ENCODE data around the gene MYRFL.
"Not testable (repeated sequence)": the region's sequence is repeated elsewhere in the genome, so short reads cannot be mapped to it uniquely, and the experiment has no call there.

Gene MYRFL

DNA sequence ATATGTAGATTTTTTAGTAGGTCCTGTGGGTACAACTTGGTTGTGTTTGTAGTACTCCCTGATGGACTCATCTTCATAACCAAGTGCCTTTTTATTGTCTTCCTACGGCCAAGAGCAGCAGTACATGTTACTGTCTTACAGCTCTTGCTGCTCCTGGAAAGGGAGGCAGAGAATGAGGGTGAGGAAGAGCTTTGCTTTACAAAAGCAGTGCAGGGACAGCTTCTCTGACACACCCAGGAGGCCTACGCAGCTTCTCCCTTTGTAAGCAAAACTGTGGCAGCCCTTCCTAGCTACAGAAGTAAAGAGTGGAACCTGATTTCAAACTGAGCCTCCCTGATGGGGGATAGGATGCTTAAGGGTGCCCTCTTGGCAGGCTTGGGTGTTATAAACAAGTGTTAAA is 18.6 kb downstream of the MYRFL start:
- no peak for DNase-seq (ENCODE audit: low read depth in 2 of 2)

DNA sequence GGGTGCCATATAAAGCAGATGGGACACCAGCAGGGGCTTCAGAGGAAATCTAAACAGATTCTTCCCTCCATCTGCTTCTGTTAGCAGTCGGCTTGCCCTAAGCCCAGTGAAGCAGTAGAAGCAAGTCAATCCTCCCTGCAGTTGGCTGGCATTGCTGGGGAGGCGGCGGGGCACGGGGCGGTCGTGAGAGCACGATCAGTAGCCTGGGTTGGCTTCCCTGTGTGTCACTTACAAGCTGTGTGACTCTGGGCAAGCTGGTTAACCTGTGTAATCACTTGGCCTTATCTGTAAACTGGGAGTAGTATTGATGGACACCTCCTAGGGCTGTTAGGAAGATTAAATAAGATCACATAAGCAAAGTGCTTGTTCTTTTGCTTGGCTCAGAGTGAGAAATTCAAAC is 19.4 kb downstream of the MYRFL start:
- no peak for DNase-seq (ENCODE audit: low read depth in 2 of 2)

DNA sequence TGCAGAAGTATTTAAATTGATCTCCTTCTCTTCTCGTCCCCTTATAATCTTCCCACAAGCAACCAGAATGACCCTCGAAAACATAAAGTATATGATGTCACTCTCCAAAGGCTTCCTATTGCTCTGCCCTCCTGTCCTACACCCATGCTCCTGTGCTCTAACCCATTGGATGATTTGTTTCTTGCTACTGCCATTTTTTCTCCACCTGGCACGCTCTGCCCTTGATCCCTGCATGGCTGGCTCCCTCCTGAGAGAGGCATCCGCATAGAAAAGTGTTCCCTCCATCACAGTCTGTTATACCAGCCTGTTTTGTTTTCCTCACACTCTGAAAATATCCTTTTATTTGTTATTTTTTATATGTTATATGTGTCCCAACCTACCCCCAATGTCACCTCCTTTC is 19.8 kb downstream of the MYRFL start:
- DNase-seq (ENCODE audit: low read depth in 2 of 2) = no peak

DNA sequence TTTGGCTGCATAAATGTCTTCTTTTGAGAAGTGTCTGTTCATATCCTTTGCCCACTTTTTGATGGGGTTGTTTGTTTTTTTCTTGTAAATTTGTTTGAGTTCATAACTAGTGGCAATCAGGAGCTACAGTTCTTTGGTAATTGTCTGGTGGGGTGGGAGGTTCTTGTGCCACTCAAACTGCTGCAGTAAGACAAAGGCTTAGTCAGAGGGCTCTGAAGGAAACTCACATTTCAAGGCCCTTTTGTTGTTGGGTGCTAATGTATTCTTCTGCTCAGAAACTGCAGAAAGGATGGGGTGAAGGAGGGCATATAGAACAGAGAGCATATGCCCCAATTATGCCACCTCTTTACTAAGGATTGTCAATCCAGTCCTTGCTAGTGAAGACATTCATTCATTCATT is 21.9 kb downstream of the MYRFL start:
- DNase-seq (ENCODE audit: low read depth in 2 of 2) = no peak

DNA sequence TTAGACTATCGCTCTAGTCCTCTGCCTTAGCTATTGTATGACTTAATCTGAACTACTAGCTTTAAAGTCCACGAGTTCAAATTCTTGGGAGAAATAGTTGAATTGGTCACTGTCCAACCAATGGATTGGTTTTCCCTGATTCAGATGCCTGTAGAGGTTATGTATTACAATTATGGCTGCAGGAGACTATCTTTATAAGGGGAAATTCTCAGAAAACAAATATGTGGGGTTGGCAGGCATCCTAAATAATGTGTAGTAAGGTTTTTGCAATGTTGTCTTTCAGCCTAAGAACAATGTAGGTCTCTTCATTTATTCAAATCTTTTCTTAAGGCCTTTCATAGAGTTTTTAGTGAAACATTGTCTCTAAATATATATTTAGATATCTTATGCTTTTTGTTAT is 26.9 kb downstream of the MYRFL start:
- DNase-seq (ENCODE audit: low read depth in 2 of 2) = no peak

DNA sequence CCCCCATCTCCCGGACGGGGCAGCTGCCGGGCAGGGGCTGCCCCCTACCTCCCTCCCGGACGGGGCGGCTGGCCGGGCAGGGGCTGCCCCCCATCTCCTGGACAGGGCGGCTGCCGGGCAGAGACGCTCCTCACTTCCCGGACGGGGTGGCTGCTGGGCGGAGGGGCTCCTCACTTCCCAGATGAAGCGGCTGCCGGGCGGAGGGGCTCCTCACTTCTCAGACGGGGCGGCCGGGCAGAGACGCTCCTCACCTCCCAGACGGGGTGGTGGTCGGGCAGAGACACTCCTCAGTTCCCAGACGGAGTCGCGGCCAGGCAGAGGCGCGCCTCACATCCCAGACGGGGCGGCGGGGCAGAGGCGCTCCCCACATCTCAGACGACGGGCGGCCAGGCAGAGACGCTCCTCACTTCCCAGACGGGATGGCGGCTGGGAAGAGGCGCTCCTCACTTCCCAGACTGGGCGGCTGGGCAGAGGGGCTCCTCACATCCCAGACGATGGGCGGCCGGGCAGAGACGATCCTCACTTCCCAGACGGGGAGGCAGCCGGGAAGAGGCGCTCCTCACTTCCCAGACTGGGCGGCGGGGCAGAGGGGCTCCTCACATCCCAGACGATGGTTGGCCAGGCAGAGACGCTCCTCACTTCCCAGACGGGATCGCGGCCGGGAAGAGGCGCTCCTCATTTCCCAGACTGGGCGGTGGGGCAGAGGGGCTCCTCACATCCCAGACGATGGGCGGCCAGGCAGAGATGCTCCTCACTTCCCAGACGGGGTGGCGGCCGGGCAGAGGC is 28.3 kb downstream of the MYRFL start:
- DNase-seq (ENCODE audit: low read depth in 2 of 2) = not testable (repeated sequence)

DNA sequence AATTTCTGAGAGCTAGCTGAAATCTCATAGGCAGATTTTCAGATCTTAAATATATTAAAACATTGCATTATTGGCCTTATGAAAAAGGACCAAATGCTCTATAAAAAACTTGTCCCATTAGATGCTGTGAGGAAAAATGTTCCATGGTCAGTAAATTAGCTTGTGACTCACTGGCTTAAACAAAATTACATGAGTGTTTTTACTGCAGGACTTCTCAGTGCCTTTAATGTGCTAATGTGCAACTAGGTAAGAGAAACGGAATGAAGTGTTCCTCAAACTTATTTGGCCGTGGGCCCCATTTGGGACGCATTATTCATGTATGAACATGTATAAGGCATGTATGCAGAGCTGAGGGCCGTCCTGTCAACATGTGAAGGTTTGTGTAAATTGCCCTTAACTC is 41.7 kb downstream of the MYRFL start:
- DNase-seq (ENCODE audit: low read depth in 2 of 2) = no peak

DNA sequence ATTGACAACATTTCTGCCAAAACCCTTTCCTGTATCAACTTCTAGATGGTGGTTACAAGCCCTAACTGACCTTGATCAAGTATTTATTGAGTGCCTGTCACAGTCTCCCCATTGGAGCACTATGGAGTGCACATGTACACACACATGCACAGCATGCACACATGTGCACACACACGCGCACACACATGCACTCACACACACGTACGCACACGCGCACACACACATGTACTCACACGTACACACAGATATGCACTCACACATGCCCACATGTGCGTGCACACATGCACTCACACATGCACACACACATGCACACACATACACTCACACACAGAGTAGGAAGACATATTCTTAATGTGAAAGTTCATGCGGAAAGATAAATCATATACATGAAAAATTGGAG is 43.7 kb downstream of the MYRFL start:
- no peak for DNase-seq (ENCODE audit: low read depth in 2 of 2)

DNA sequence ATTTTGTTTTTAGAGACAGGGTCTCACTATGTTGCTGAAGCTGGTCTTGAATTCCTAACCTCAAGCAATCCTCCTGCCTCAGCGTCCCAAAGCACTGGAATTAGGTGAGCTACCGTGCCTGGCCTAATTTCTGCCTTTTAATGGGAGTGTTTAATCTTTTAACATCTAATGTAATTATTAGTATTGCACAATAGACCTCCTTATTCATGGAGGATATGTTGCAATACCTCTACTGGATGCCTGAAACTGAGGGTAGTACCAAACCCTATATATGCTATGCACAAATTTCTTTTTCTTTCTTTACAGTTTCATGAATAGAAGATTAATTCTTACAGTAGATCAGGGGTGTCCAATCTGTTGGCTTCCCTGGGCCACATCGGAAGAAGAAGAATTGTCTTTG is 47.8 kb downstream of the MYRFL start:
- no peak for DNase-seq (ENCODE audit: low read depth in 2 of 2)

DNA sequence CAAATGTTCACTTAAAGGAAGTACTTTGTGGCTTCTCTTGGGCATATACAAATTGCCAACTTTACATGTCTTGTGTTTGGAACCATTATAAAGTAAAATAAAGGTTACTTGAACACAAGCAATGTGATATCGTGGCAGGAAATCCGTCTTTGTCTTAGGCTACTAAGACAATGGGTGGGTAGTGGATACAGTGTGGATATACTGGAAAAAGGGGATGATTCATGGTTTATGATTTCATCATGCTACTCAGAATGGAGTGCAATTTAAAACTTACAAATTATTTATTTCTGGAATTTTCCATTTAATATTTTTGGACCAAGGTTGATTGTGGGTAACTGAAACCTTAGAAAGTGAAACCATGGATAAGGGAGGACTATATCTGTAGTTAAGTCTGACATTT is 48.4 kb downstream of the MYRFL start:
- DNase-seq (ENCODE audit: low read depth in 2 of 2) = no peak

DNA sequence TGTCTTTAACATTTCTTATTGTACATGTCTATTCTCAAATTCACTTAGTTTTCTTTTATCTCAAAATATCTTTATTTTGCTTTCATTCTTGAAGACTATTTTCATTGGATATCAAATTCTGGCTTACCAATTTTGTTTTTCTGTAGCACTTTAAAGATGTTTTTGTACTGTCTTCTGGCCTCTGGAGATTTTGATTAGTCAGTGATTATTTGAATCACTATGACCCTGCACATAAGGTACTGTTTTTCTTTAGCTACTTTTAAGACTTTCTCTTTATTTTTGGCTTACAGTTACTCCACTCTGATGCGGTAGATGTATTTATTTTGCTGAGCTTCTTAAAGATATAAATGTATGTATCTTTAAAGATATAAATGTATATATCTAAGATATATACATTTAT is 49.6 kb downstream of the MYRFL start:
- DNase-seq (ENCODE audit: low read depth in 2 of 2) = no peak

DNA sequence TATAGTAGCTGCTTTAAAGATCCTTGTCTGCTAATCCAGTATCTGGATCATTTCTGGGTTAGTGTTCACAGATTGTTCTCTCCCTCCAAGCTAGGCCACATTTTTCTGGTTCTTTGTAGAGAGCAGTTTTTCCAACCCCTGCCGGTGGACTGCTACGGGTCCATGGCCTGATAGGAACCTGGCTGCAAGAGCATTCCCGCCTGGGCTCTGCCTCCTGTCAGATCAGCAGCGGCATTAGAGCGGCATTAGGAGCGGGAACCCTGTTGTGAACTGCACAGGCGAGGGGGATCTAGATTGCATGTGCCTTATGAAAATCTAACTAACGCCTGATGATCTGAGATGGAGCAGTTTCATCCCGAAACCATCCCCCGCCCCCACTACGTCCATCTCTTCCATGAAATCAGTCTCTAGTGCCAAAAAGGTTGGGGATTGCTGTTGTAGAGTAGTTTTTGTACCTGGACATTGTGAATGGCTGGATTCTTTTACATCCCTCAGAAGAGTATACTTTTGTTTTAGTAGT is 50.4 kb downstream of the MYRFL start:
- DNase-seq (ENCODE audit: low read depth in 2 of 2) = no peak

DNA sequence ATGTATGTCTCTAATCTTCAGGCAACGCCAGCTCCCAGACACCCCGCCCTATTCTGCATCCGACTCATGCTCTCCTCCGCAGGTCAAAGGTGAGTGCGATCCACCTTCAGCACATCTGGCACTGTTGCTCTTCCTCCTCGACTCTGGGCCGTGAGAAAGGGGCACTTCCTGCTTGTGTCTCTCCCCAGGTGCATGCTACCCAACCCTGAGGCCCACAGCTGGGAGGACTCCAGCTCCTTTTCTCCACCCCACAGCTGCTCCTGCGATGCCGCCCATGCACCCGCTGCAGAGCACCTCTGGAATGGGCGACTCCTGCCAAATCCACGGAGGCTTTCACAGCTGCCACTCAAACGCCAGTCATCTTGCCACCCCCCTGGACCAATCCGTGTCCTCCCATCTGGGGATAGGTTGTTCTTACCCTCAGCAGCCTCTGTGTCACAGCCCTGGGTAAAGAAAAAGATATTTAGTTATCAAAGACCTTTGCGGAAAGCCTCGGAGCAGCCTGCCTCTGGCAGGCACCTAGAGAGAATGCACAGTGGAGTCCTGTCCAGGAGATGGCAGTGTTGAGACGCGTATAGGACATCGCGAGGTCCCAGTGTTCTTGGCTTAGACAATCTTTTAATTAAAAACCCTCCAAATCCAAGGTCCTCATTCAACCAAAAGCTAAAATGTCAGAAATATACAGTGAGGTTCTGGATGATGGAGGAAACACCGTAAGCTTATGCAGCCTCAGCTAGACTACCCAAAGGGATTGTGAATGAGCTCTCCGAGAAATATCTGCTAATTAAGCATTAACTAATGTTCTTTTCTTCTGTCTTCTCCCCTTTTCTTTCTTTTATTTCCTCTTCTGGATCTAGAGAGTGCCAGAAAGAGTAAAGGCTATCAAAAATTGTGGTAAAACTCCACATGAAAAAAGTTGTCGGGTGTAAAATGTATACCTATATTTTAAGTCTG is 54.3 kb downstream of the MYRFL start:
- peak; percentile 9 to 35 for DNase-seq (ENCODE audit: low read depth in 2 of 2)

DNA sequence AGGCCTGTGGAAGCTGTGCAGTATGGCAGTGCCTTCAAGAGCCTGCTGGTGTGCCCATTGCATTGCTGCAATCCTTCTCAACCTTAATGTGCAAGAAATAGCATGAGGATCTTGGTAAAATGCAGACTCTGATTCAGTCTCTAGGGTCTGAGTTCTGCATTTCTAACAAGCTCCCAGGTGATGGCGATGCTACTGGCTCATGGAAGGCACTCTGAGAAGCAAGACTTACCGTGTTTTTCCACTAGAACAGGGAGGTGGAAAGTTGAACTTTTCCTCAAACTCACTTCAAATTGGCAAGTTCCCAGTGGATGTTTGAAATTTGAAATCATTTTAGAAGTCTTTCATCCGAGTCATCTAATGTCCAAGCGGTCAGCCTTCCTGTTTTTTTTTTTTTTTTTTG is 55.5 kb downstream of the MYRFL start:
- no peak for DNase-seq (ENCODE audit: low read depth in 2 of 2)

DNA sequence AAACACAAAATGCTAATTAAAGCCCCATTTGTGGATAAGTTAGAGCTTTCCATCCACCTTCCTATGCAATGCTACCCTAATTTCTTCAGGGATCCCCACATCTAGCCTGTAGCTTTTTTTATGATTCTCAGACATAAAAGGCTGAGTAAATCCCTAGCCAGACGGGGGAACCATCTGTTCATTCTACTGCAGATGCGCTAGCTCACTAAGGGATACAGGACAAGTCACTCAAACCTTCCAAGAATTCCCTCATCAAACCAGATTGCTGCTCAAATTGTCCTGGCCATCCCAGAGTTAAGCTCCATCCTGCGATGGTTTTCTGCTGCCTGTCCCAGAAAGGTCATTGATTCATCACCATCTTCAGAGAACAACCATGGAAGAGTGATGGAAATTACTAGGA is 56.7 kb downstream of the MYRFL start:
- no peak for DNase-seq (ENCODE audit: low read depth in 2 of 2)

DNA sequence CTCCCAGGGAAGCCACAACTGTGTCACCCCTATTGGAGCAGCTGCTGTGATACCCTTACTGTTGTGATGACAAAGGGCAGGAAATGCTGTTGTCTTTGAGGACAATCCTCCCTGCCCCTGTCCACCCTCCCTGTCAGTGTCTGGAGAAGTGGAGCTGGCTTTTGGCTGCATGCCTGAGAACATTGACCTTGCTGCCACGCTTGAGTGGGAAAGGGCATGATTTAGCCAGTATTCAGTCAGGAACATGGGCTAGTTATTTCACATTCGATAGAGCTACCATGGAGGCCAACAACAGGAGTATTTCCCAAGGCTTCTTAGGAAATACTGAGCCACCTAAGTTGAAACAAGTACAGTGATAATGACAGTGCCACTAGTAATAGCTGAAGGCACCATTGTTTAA is 59.4 kb downstream of the MYRFL start:
- no peak for DNase-seq (ENCODE audit: low read depth in 2 of 2)

DNA sequence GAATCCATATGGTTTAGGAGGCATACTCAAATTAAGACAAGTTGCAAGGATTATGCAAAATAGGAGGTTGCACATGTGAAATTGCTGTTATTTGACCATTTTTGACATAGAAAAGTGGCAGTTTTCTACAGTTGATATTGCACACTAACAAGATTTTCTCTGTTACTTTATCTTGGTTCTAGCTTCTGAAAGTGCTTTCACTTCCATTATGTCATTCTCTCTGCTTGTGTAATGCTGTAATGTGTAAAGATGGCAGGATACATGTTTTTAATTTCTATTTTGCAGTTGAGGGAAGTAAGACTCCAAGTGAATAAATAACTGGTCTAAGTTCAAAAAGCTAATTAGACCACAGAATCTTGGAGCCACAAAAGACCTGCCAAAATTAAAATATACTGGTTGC is 60.6 kb downstream of the MYRFL start:
- DNase-seq (ENCODE audit: low read depth in 2 of 2) = no peak

DNA sequence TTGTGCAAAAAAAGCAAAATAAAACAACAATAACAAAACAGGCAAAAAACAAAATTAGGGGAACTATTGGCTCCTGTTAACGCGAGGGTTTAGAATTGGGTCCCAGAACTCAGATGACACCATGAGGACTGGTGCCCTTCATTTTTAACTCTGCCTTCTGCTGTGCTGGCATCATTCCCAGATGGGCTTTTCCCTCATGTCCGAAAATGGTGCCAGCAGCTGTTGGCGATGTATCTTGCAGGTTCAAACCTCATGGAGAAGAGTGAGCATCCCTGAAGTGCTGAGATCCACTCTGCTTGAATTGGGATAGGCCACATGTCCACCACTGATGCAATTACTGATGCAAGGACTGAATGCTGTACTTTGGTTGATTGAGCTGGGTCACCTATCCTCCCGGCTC is 61.1 kb downstream of the MYRFL start:
- no peak for DNase-seq (ENCODE audit: low read depth in 2 of 2)

DNA sequence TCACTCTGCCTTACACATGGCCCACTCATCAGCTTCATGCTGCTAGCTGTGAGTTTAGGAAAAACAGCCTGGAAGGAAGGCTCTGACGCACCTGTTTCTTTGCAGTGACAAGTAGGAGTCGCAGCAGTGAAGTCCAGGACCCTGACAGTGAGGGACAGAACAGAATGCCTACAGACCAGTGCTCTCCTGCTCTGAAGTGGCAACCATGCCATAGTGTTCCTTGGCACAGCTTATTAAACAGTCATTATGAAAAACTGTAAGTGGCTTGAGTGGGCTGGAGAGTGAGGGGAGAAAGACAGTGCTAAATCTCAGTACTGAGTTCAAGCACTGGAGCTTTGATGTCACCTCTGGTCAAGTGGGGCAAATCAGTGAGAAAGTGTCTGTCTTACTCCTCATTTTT is 61.7 kb downstream of the MYRFL start:
- DNase-seq (ENCODE audit: low read depth in 2 of 2) = no peak

DNA sequence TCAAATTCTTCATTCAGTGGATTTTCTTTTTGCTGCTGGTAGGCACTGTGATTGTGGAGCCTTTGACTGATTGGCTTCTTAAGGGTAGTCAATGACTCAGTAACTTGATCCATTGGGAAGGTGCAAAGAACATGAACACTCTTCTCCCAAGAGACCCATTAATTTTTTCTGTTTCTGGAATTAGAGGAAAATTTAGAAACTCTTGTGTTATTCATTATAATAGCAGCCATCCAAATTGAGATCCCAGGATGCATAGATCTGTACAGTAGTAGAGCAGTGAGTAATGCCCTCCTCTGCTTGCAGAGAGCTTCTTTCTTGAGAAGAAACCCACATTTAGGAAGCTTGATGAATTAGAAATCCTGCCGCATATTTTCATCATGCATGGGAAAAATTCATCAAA is 63.9 kb downstream of the MYRFL start:
- no peak for DNase-seq (ENCODE audit: low read depth in 2 of 2)

DNA sequence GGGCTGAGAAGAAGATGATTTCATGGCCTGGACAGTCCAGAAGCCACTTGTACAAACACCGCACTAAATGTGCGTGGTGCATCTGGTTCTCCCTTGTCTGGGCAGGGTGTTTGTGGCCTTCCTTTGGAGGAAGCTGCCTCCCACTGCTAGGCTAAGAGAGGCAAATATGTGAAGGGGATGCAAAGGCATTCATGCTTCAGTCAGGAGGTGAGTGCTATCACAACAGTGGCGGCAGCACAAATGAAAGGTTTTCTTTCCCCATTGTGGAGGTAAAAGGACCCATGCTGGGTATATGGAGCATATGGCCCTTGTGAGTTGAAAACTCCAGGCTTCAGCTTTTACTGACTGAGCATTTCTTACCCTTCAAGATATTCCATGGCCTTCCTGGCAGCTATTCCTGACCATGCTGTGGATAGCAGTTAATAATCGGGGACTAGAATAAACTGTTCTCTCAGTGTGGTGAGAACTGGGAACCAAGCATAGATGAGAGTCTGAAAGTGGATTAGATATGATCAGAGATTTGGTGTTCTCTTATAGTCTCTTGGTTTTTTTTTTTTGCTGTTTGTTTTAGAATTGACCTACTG is 69.9 kb downstream of the MYRFL start:
- DNase-seq (ENCODE audit: low read depth in 2 of 2) = no peak

DNA sequence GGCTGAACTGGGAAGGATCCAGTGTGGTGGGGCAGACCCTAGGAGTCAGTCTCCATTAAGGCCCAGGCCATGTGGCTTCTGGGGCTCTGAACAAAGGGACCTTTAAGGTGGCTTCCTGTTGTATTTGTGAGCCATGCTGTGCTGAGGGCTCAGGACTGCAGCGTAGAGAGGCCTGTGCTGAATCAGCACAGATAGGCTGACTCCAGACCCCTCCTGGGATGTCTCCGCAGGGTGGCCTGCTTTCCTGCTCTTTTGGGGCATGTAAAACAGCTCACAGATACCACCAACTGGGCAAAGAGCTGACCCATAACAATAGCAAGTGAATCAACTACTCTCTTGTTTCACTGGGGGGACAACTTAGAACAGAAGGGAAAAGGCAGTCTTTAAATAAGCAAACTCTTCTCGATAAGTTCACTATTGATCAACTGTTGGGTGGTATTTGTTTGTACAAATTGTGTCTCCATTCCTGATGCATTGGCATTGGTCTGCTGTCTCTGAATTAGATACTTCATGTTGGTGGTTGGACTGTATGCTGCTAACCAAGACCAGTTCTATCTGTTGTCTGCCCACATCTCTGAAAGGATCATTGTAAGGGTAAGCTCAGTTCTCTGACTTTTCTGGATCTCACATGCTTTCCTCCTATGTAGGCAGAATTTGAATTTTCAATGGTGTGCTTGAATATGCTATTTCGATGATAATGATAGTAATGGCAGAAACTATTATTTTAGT is 71.8 kb downstream of the MYRFL start:
- DNase-seq (ENCODE audit: low read depth in 2 of 2) = no peak

Data from stimulated activated CD4-positive, alpha-beta T cell treated with anti-CD3 and anti-CD28 coated beads, Interleukin-1b, Interleukin-23, amount 100 ng/mL, for 1 hour (primary cell).